GM18505 (cell line): Measurements from ENCODE around the gene WEE1.
A peak's percentile ranks its signal among the peaks of the same experiment; 100 is the strongest.

Source experiments
- ATAC-seq: cut with Tn5 transposase; IDR thresholded peaks from one replicate; pipeline ENCODE4 v1.9.1; 2021; ENCODE audit not compliant: unreplicated experiment
- POLR2A ChIP-seq: IDR thresholded peaks from 4 replicates; pipeline ENCODE4 v1.6.1; 2011; ENCODE audit warnings: borderline replicate concordance; ENCODE audit not compliant: insufficient read depth, insufficient read length; ENCODE audit errors: extremely low read depth

The WEE1 gene

GRCh38 chr11:9571071-9571762, 2.3 kb upstream of the WEE1 start:
- ATAC-seq: no peak
- no peak for TF ChIP-seq POLR2A

- no peak for TF ChIP-seq POLR2A
- no peak for ATAC-seq
Observed at GRCh38 chr11:9571763-9572115, 1.7 kb upstream of the WEE1 start.

- ATAC-seq: peak; percentile 5
- TF ChIP-seq POLR2A: no peak
Observed at GRCh38 chr11:9573775-9574621, 528 bp downstream of the WEE1 start.

GRCh38 chr11:9574622-9575259, 1.3 kb downstream of the WEE1 start:
- peak; percentile 2 for TF ChIP-seq POLR2A
- ATAC-seq: no peak

- TF ChIP-seq POLR2A: no peak
Observed at GRCh38 chr11:9575260-9576240, 2.1 kb downstream of the WEE1 start.

GRCh38 chr11:9576701-9577381, 3.4 kb downstream of the WEE1 start:
- ATAC-seq: no peak

More at GRCh38 chr11:9575260-9576240, 2.1 kb downstream of the WEE1 start:
- no peak for ATAC-seq

GRCh38 chr11:9577556-9577955, 4.1 kb downstream of the WEE1 start:
- no peak for ATAC-seq
- no peak for TF ChIP-seq POLR2A

More at GRCh38 chr11:9576701-9577381, 3.4 kb downstream of the WEE1 start:
- peak; percentile 32 for TF ChIP-seq POLR2A

GRCh38 chr11:9580894-9581293, 7.4 kb downstream of the WEE1 start:
- no peak for TF ChIP-seq POLR2A
- no peak for ATAC-seq

- ATAC-seq: no peak
- no peak for TF ChIP-seq POLR2A
Observed at GRCh38 chr11:9581556-9582161, 8.2 kb downstream of the WEE1 start.

GRCh38 chr11:9590717-9591116, 17.2 kb downstream of the WEE1 start:
- no peak for TF ChIP-seq POLR2A
- no peak for ATAC-seq

GRCh38 chr11:9594267-9595046, 21.0 kb downstream of the WEE1 start:
- no peak for TF ChIP-seq POLR2A
- ATAC-seq: no peak
